ENCODE measurements around the gene RPS5. TPM values are rescaled to one million over a fixed set of nuclear protein-coding genes. Genes with fewer than 3 reads are reported as not detected.

RPS5 gene
- total and polyA plus RNA-seq, 4 experiments from 2014 or later: 1,172 to 1,360 (median 1,286) TPM

DNA sequence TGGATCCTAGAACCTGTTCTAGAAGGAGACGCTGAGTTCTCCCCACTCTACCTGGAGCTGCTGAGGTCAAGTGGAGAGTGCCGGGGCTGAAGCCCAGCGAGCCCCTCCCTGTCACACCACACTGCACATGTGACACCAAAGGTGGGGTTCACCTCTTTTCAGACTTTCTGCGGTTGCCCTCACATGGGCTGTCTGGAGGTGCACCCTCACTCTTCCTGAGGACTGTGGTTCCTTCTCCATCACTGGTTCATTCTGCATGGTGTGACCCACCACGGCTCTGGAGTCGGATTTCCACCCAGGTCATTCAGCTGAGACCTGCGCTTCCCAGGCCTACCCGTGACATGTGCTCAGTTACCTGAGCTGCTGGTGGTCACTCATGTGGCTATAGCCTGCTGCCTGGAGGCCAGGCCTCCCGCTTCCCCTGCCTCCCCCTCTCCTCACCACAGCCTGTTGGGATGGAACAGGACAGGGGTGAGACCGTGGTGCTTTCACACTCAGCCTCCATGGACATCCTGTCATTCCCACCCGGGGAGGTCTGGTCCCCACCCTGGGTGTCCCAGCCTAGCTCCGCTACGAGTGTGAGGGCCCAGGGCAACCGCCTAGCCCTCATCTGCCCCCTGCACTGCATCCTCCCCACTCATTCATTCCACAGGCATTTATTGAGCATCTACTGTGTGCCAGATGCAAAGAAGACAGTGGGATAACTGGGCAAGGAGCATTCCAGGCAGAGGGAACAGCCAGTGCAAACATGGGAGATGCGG lies 33.2 kb upstream of the RPS5 start:
- no peaks in the 10 kb centered on the region for H3K9me3 ChIP-seq (ENCODE audit: control insufficient read depth in 1 of 2, low read length in 2 of 2)
- H3K4me1 ChIP-seq (ENCODE audit: insufficient read depth, low read length): peaks cover 18% of the 10 kb centered on the region
- H3K36me3 ChIP-seq (ENCODE audit: insufficient read depth, low read length): no peaks in the 10 kb centered on the region
- no peak overlapping the region for H3K4me3 Mint-ChIP-seq
- no peaks in the 10 kb centered on the region for H3K9me3 Mint-ChIP-seq
- no peak overlapping the region for H3K4me3 ChIP-seq (ENCODE audit: low read length in 2 of 2)
- ChIA-PET CTCF (ENCODE audit: partially characterized antibody) (no interaction called here), POLR2A (ENCODE audit: partially characterized antibody) (interaction anchor here (0.9 kb wide), 1 partner anchor 9 kb away, joined by 3 read pairs; no protein-coding TSS in a partner anchor)
- H3K27ac Mint-ChIP-seq: peak overlapping the region in 1 of 7 donors; percentile 12
- intact Hi-C loops (cut with micrococcal nuclease): no loop called here
- H3K27me3 Mint-ChIP-seq: peaks cover 0 to 2% of the 10 kb centered on the region in 2 donors
- no peaks in the 10 kb centered on the region for H3K27me3 ChIP-seq (ENCODE audit: insufficient read depth, low read length)
- H3K36me3 Mint-ChIP-seq: peaks cover 0 to 7% of the 10 kb centered on the region in 2 donors
- no peak for DNase-seq
- H3K27ac ChIP-seq (ENCODE audit: low read depth, low read length): no peak overlapping the region
- peaks cover 2 to 25% (median 11%) of the 10 kb centered on the region in 4 donors for H3K4me1 Mint-ChIP-seq

DNA sequence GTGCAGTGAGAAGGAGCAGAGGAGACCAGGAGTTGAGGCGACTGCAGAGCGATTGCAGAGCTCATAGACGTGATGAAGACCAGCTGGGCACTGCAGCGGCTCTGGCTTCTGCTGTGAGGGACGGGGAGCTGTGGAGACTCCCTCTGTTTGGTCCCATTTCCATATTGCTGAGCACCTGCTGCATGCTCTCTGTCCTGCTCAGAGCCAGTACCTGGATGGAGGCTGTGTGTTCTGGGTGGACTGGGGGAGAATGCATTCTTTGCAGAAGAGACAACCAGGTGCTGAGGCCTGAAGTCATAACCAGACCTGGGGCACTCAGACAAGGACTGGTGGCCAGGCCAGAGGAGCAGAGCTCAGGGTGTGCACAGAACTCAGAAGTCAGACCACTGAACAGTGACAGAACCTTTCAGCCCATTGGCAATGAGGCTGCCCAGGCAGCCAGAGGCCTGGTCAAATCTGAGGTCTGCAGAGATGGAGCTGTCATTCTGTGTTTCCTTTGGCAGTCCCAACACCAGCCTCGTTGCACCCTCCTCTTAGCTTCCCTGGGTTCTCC lies 32.5 kb upstream of the RPS5 start:
- no peak for DNase-seq
- CTCF ChIA-PET (ENCODE audit: partially characterized antibody): no interaction called here

DNA sequence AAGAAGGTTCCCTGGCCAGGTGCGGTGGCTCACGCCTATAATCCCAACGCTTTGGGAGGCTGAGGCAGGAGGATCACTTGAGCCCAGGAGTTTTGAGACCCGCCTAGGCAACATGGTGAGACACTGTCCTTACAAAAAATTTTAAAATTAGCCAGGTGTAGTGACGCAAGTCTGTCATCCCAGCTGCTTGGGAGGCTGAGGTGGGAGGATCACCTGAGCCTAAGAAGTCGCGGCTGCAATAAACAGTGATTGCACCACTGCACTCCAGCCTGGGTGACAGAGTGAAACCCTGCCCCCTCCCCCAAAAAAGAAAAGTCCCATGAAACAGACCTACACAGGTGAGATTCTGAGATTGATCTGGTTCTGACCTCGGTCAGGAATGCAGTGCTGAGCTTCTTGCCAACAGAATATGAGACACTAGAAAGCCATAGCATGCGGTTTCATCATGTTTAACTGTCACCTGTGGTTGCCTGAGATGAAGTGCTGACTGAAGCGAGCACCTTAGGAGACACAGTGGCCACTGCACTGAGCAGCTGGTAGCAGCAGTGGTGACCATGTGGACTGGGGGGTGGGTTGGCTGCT lies 31.8 kb upstream of the RPS5 start:
- POLR2A ChIA-PET (ENCODE audit: partially characterized antibody): interaction anchor here (1.1 to 2.2 kb wide), 3 partner anchors 8 to 49 kb away, joined by 3 to 22 read pairs (median 3); no protein-coding TSS in a partner anchor
- no peaks in the 10 kb centered on the region for H3K27me3 ChIP-seq (ENCODE audit: insufficient read depth, low read length)
- no peak overlapping the region for H3K4me3 ChIP-seq (ENCODE audit: low read length in 2 of 2)
- peaks cover 0 to 25% (median 7%) of the 10 kb centered on the region in 4 donors for H3K4me1 Mint-ChIP-seq
- H3K9me3 Mint-ChIP-seq: no peaks in the 10 kb centered on the region
- H3K36me3 ChIP-seq (ENCODE audit: insufficient read depth, low read length): no peaks in the 10 kb centered on the region
- DNase-seq: no peak
- peaks cover 18% of the 10 kb centered on the region for H3K4me1 ChIP-seq (ENCODE audit: insufficient read depth, low read length)
- H3K27me3 Mint-ChIP-seq: no peaks in the 10 kb centered on the region
- CTCF ChIA-PET (ENCODE audit: partially characterized antibody): no interaction called here
- peaks cover 0 to 2% of the 10 kb centered on the region in 2 donors for H3K36me3 Mint-ChIP-seq
- peak overlapping the region in 1 of 7 donors; percentile 68 for H3K27ac Mint-ChIP-seq
- no peak overlapping the region for H3K27ac ChIP-seq (ENCODE audit: low read depth, low read length)
- intact Hi-C loops (cut with micrococcal nuclease): no loop called here
- H3K4me3 Mint-ChIP-seq: peak overlapping the region in 5 of 8 donors; percentile 13 to 72 (median 61)
- H3K9me3 ChIP-seq (ENCODE audit: control insufficient read depth in 1 of 2, low read length in 2 of 2): no peaks in the 10 kb centered on the region

More for the DNA sequence above, 32.5 kb upstream of the RPS5 start:
- POLR2A ChIA-PET (ENCODE audit: partially characterized antibody): interaction anchor here (0.9 kb wide), 1 partner anchor 8 kb away, joined by 3 read pairs; no protein-coding TSS in a partner anchor
- intact Hi-C loops (cut with micrococcal nuclease): no loop called here
- Mint-ChIP-seq H3K36me3 (peaks cover 0 to 4% of the 10 kb centered on the region in 2 donors), H3K4me1 (peaks cover 2 to 25% (median 9%) of the 10 kb centered on the region in 4 donors), H3K9me3 (no peaks in the 10 kb centered on the region), H3K27ac (no peak overlapping the region), H3K27me3 (peaks cover 0 to 2% of the 10 kb centered on the region in 2 donors), H3K4me3 (no peak overlapping the region)
- H3K36me3 ChIP-seq (ENCODE audit: insufficient read depth, low read length): no peaks in the 10 kb centered on the region
- no peak overlapping the region for H3K27ac ChIP-seq (ENCODE audit: low read depth, low read length)
- H3K4me3 ChIP-seq (ENCODE audit: low read length in 2 of 2): no peak overlapping the region
- no peaks in the 10 kb centered on the region for H3K9me3 ChIP-seq (ENCODE audit: control insufficient read depth in 1 of 2, low read length in 2 of 2)
- no peaks in the 10 kb centered on the region for H3K27me3 ChIP-seq (ENCODE audit: insufficient read depth, low read length)
- peaks cover 18% of the 10 kb centered on the region for H3K4me1 ChIP-seq (ENCODE audit: insufficient read depth, low read length)

DNA sequence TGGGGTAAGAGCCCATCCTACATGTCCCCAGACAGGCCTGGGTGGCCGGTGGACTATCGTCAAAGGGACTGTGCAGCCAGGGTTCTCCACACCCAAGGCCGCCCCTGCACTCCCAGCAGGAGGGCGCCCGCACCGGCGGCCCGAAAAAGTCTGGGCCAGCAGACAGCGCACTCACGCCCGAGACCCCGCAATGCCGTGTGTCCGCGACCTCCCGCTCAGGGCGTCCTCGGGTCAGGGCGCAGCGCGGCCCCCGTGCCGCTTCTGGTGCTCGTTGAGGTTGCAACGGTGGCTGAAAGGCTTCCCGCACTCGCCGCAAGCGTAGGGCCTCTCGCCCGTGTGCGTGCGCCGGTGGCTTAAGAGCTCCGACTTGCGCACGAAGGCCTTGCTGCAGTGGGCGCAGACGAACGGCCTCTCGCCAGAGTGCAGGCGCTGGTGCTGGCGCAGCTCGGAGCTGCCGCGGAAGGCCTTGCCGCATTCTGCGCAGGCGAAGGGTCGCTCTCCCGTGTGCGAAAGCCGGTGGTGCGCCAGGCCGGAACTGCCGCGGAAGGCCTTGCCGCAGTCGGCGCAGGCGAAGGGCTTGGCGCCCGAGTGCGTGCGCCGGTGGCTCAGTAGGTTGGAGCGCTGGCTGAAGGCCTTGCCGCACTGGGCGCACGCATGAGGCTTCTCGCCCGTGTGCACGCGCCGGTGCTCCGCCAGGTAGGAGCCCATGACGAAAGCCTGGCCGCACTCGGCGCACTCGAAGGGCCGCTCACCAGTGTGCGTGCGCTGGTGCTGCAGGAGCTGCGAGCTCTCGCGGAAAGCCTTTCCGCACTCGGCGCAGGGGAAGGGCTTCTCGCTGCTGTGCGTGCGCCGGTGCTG lies 30.9 kb upstream of the RPS5 start:
- Mint-ChIP-seq H3K27me3 (no peaks in the 10 kb centered on the region), H3K36me3 (no peaks in the 10 kb centered on the region), H3K4me1 (peaks cover 0 to 25% (median 7%) of the 10 kb centered on the region in 4 donors), H3K4me3 (peak overlapping the region; percentile 29 to 74 (median 60)), H3K9me3 (no peaks in the 10 kb centered on the region), H3K27ac (peak overlapping the region in 1 of 7 donors; percentile 51)
- intact Hi-C loops (cut with micrococcal nuclease): no loop called here
- no peak overlapping the region for H3K27ac ChIP-seq (ENCODE audit: low read depth, low read length)
- no peaks in the 10 kb centered on the region for H3K9me3 ChIP-seq (ENCODE audit: control insufficient read depth in 1 of 2, low read length in 2 of 2)
- ChIA-PET CTCF (ENCODE audit: partially characterized antibody) (no interaction called here), POLR2A (ENCODE audit: partially characterized antibody) (interaction anchor here (1.0 to 2.2 kb wide), 10 partner anchors 9 to 587 kb away, joined by 3 to 22 read pairs (median 4); partner anchors contain the start of genes ZNF274, ZNF584 and ZNF586)
- peak; percentile 45 to 50 (median 46) for DNase-seq
- H3K4me1 ChIP-seq (ENCODE audit: insufficient read depth, low read length): peaks cover 18% of the 10 kb centered on the region
- H3K36me3 ChIP-seq (ENCODE audit: insufficient read depth, low read length): no peaks in the 10 kb centered on the region
- H3K27me3 ChIP-seq (ENCODE audit: insufficient read depth, low read length): no peaks in the 10 kb centered on the region
- H3K4me3 ChIP-seq (ENCODE audit: low read length in 2 of 2): peak overlapping the region in 1 of 2 donors; percentile 47

DNA sequence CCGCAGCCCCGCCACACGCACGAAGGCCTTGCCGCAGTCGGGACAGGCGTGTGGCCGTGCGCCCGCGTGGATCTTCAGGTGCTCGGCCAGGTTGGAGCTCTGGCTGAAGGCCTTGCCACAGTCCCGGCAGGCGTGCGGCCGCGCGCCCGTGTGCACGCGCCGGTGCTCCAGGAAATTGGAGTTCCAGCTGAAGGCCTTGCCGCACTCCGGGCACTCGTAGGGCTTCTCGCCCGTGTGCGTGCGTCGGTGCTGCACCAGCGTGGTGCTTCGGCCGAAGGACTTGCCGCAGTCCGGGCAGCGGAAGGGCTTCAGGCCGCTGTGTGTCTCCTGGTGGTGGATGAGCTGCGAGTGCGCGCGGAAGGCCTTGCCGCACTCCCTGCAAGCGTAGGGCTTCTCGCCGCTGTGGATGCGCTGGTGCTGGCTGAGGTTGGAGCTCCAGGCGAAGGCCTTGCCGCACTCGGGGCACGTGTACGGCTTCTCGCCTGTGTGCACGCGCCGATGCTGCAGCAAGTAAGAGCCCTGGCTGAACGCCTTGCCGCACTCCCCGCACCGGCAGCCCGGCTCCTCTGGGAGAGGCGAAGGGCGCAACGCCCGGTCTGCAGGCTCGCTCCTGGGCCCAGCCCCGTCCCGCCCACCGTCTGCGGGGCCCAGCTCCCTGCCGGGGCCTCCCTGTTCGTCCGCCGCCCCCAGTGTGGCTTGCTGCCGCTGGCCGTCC lies 30.1 kb upstream of the RPS5 start:
- Mint-ChIP-seq H3K4me1 (peaks cover 2 to 29% (median 10%) of the 10 kb centered on the region in 4 donors), H3K36me3 (no peaks in the 10 kb centered on the region), H3K9me3 (no peaks in the 10 kb centered on the region), H3K27me3 (no peaks in the 10 kb centered on the region), H3K27ac (peak overlapping the region in 2 of 7 donors; percentile 17 to 30), H3K4me3 (peak overlapping the region; percentile 23 to 74 (median 59))
- DNase-seq: no peak
- Histone ChIP-seq H3K9me3 (ENCODE audit: control insufficient read depth in 1 of 2, low read length in 2 of 2) (no peaks in the 10 kb centered on the region), H3K27me3 (ENCODE audit: insufficient read depth, low read length) (no peaks in the 10 kb centered on the region), H3K4me3 (ENCODE audit: low read length in 2 of 2) (peak overlapping the region in 1 of 2 donors; percentile 47), H3K36me3 (ENCODE audit: insufficient read depth, low read length) (no peaks in the 10 kb centered on the region), H3K27ac (ENCODE audit: low read depth, low read length) (no peak overlapping the region), H3K4me1 (ENCODE audit: insufficient read depth, low read length) (peaks cover 24% of the 10 kb centered on the region)
- ChIA-PET CTCF (ENCODE audit: partially characterized antibody) (no interaction called here), POLR2A (ENCODE audit: partially characterized antibody) (interaction anchor here (0.7 to 2.2 kb wide), 11 partner anchors 10 to 588 kb away, joined by 3 to 22 read pairs (median 4); partner anchors contain the start of genes ZNF274, ZNF584 and ZNF586)
- intact Hi-C loops (cut with micrococcal nuclease): no loop called here

DNA sequence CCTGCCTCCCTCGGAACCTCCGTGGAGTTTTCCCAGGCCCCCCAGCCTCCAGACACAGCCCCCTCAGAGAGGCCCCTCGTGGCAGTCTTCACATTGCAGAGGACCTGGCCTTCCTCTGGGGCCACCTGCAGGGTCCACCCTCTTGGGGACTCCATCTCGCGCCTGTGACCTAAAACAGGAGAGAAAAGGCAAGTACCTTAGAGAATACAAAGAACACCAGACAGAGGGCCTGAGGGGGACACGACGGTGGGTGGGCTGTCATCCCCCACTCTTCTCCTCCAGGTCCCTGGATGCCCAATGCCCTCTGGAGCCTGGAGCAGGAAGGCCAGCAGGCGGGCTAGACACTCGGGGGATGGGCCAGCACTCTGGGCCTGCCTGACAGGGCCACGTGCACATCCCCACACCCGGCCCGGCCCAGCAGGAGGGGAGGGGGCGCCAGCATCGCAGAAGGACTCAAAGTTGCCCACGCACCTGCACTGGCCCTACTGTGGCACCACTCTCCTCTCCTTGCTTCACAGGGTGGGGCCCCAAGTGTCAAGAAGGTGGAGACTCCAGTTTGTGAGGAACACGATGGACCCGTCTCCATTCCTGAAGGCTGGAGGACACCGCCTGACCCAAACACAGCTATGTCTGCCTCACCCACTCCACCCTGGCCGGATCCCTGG lies 29.5 kb upstream of the RPS5 start:
- no peaks in the 10 kb centered on the region for H3K36me3 ChIP-seq (ENCODE audit: insufficient read depth, low read length)
- Mint-ChIP-seq H3K4me3 (peak overlapping the region in 4 of 8 donors; percentile 21 to 46 (median 30)), H3K27me3 (no peaks in the 10 kb centered on the region), H3K9me3 (no peaks in the 10 kb centered on the region), H3K36me3 (peaks cover 0 to 1% of the 10 kb centered on the region in 2 donors), H3K4me1 (peaks cover 4 to 27% (median 14%) of the 10 kb centered on the region in 4 donors), H3K27ac (no peak overlapping the region)
- intact Hi-C loops (cut with micrococcal nuclease): no loop called here
- H3K4me1 ChIP-seq (ENCODE audit: insufficient read depth, low read length): peaks cover 27% of the 10 kb centered on the region
- ChIA-PET CTCF (ENCODE audit: partially characterized antibody) (interaction anchor here (1.4 kb wide), 1 partner anchor 9 kb away, joined by 3 read pairs; no protein-coding TSS in a partner anchor), POLR2A (ENCODE audit: partially characterized antibody) (interaction anchor here (0.7 to 2.2 kb wide), 4 partner anchors 10 to 175 kb away, joined by 3 to 22 read pairs (median 6); partner anchors contain the start of gene ZNF274)
- no peaks in the 10 kb centered on the region for H3K27me3 ChIP-seq (ENCODE audit: insufficient read depth, low read length)
- no peak overlapping the region for H3K4me3 ChIP-seq (ENCODE audit: low read length in 2 of 2)
- DNase-seq: no peak
- H3K9me3 ChIP-seq (ENCODE audit: control insufficient read depth in 1 of 2, low read length in 2 of 2): no peaks in the 10 kb centered on the region
- H3K27ac ChIP-seq (ENCODE audit: low read depth, low read length): no peak overlapping the region

Data from CD4-positive, alpha-beta memory T cell (primary cell).